Endodermal cell (in vitro differentiated cells): ENCODE results near the gene TPK1. TPM values are rescaled to one million over a fixed set of nuclear protein-coding genes. Genes with fewer than 3 reads are reported as not detected.
A peak's percentile ranks its signal among the peaks of the same experiment; 100 is the strongest.
"Not testable (repeated sequence)": the region's sequence is repeated elsewhere in the genome, so short reads cannot be mapped to it uniquely, and the experiment has no call there.

Source experiments
- DNase-seq: peaks from one replicate; pipeline ENCODE4 v3.0.0-alpha.2; 2017
- H3K27ac ChIP-seq: 2 replicates; pipeline ENCODE4 v1.5.1; 2013; ENCODE audit warnings: mild to moderate bottlenecking, low read depth, low read length, moderate library complexity
- H3K27me3 ChIP-seq: 2 replicates; pipeline ENCODE4 v1.6.1; 2013; ENCODE audit warnings: mild to moderate bottlenecking, low read length, moderate library complexity; ENCODE audit not compliant: insufficient read depth, control insufficient read depth, poor library complexity, severe bottlenecking
- H3K36me3 ChIP-seq: 2 replicates; pipeline ENCODE4 v1.7.0; 2013; ENCODE audit warnings: mild to moderate bottlenecking, low read length, moderate library complexity; ENCODE audit not compliant: control insufficient read depth, insufficient read depth
- H3K4me1 ChIP-seq: one replicate; pipeline ENCODE4 v1.7.0; 2013; ENCODE audit warnings: low read length; ENCODE audit not compliant: control insufficient read depth, insufficient read depth
- H3K4me3 ChIP-seq: 2 replicates; pipeline ENCODE4 v1.5.1; 2013; ENCODE audit warnings: mild to moderate bottlenecking, low read length, moderate library complexity
- H3K9ac ChIP-seq: 2 replicates; pipeline ENCODE4 v1.6.1; 2013; ENCODE audit warnings: mild to moderate bottlenecking, low read length, moderate library complexity; ENCODE audit not compliant: poor library complexity, severe bottlenecking; ENCODE audit errors: extremely low read depth
- H3K9me3 ChIP-seq: 2 replicates; pipeline ENCODE4 v1.6.1; 2013; ENCODE audit warnings: mild to moderate bottlenecking, low read length, moderate library complexity; ENCODE audit not compliant: control insufficient read depth
- H3K27ac Mint-ChIP-seq: 2 replicates; pipeline ENCODE4 v1.8.0; 2020; ENCODE audit warnings: mixed read lengths
- H3K27me3 Mint-ChIP-seq: 2 replicates; pipeline ENCODE4 v1.8.0; 2021; ENCODE audit warnings: mild to moderate bottlenecking, mixed read lengths; ENCODE audit not compliant: insufficient read depth
- H3K36me3 Mint-ChIP-seq: 2 replicates; pipeline ENCODE4 v1.8.0; 2020; ENCODE audit warnings: low read depth, mixed read lengths
- H3K4me1 Mint-ChIP-seq: 2 replicates; pipeline ENCODE4 v1.8.0; 2020; ENCODE audit warnings: mixed read lengths
- H3K4me3 Mint-ChIP-seq: 2 replicates; pipeline ENCODE4 v1.8.0; 2020; ENCODE audit warnings: mild to moderate bottlenecking, moderate library complexity, mixed read lengths
- H3K9me3 Mint-ChIP-seq: 2 replicates; pipeline ENCODE4 v1.8.0; 2020; ENCODE audit warnings: mild to moderate bottlenecking, mixed read lengths
- WGBS, 2 experiments: methylation state at CpG; one replicate each; pipeline versions ENCODE4 v1.1.5 to v1.1.7; 2013; ENCODE audit warnings: missing lambda C conversion rate in 2 of 2, mixed read lengths in 1 of 2; ENCODE audit not compliant: insufficient coverage in 1 of 2, insufficient read length in 1 of 2; 5-methylcytosine and 5-hydroxymethylcytosine counted together
- total RNA-seq, 2 donors: library from RNA; stranded (reverse); fragmentation: NEBNext Ultra II Directional in 1 of 2; extraction: Animal tissue kit (Norgen Biotek cat#: 25700) in 1 of 2; gene quantifications; 2 replicates in 1 of 2; 3 replicates in 1 of 2; pipeline ENCODE4 v1.2.1, GENCODE V29; 2021
- TF ChIP-seq, protein P1 (sequence below): fragments of 200-600 bp; sonication (generic); conservative IDR thresholded peaks from 2 replicates; pipeline ENCODE4 v1.5.0; 2021; ENCODE audit warnings: antibody characterized with exemption, mild to moderate bottlenecking

TPK1 gene
- total RNA-seq, 2 donors from 2014 or later = 9.7 TPM

DNA sequence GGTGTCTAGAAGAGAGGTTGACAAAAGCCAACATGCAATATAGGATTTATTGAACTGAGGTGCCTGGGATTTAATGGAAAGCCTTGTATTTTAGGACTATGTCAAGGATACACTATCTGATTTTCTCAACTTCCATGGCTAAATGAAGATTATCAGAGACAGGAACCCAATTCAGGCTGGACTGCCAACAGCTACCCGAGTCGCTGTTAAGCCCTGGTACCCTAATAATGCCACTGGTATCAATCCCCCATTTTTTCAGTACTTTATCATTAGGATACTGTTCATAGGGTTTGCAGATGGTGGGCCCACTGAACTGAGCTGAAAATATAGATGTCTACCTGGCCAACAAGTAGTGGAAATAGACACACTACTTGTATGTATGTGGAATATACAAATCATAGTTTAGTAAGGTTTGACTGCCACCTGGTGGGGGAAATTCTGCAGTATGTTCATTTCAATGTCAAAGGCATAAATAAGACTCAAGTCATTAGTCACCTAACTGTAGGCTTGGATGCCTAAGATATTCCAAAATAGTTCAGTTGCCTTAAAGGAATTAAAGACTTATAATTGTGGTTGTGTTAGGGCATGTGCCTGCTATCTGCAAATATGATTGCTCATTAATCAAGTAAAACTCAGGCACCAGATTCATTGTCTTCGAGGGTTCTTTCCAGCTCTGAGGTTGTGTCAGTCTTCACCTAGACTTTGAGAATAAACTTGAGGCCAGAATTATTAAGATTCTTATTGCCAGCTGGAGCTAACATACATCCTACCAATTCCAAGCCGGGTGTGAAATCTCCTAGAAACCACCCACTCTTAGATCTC lies 398.3 kb downstream of the TPK1 start:
- Mint-ChIP-seq H3K27me3 (no peaks in the 10 kb centered on the region), H3K36me3 (no peaks in the 10 kb centered on the region), H3K4me1 (peaks cover 11% of the 10 kb centered on the region), H3K27ac (no peak overlapping the region), H3K9me3 (no peaks in the 10 kb centered on the region), H3K4me3 (no peak overlapping the region)
- Histone ChIP-seq H3K27me3 (no peaks in the 10 kb centered on the region), H3K36me3 (no peaks in the 10 kb centered on the region), H3K4me3 (no peak overlapping the region), H3K4me1 (no peaks in the 10 kb centered on the region), H3K27ac (no peak overlapping the region), H3K9ac (no peak overlapping the region), H3K9me3 (no peaks in the 10 kb centered on the region)
- peak; percentile 87 for DNase-seq
- 94% methylated on average over 3 to 4 of the region's 4 CpGs for whole genome bisulfite sequencing, 2 experiments
- TF ChIP-seq, protein P1, sequence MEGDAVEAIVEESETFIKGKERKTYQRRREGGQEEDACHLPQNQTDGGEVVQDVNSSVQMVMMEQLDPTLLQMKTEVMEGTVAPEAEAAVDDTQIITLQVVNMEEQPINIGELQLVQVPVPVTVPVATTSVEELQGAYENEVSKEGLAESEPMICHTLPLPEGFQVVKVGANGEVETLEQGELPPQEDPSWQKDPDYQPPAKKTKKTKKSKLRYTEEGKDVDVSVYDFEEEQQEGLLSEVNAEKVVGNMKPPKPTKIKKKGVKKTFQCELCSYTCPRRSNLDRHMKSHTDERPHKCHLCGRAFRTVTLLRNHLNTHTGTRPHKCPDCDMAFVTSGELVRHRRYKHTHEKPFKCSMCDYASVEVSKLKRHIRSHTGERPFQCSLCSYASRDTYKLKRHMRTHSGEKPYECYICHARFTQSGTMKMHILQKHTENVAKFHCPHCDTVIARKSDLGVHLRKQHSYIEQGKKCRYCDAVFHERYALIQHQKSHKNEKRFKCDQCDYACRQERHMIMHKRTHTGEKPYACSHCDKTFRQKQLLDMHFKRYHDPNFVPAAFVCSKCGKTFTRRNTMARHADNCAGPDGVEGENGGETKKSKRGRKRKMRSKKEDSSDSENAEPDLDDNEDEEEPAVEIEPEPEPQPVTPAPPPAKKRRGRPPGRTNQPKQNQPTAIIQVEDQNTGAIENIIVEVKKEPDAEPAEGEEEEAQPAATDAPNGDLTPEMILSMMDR = peak; percentile 85

DNA sequence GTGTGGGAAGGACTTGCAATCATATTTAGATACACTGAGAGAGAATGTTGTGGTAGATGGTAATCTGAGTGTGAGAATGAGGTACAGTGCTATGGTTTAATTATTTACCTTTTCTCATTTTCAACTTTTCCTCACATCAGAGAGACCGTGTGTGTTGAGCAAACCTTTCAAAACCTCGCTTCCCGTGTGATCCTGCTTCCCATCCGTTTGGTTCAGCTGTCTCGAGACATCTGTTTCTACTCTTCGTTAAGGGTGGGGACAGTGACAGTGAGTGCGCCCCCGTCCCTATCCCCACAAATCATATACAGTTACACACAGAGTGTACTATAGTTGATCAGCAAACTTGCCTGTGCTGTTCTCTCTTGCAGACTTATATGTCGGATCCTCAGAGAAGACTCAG lies 399.4 kb downstream of the TPK1 start:
- no peak overlapping the region for H3K27ac Mint-ChIP-seq
- H3K36me3 Mint-ChIP-seq = no peaks in the 10 kb centered on the region
- Histone ChIP-seq H3K4me3 (no peak overlapping the region), H3K9ac (no peak overlapping the region), H3K4me1 (no peaks in the 10 kb centered on the region), H3K9me3 (no peaks in the 10 kb centered on the region), H3K27ac (no peak overlapping the region), H3K36me3 (no peaks in the 10 kb centered on the region), H3K27me3 (no peaks in the 10 kb centered on the region)
- peaks cover 11% of the 10 kb centered on the region for H3K4me1 Mint-ChIP-seq
- TF ChIP-seq, protein P1 = no peak
- WGBS, 2 experiments = 90 to 93% methylated on average over 9 of the region's 9 CpGs
- H3K4me3 Mint-ChIP-seq = no peak overlapping the region
- no peak for DNase-seq
- H3K27me3 Mint-ChIP-seq = no peaks in the 10 kb centered on the region
- H3K9me3 Mint-ChIP-seq = no peaks in the 10 kb centered on the region

DNA sequence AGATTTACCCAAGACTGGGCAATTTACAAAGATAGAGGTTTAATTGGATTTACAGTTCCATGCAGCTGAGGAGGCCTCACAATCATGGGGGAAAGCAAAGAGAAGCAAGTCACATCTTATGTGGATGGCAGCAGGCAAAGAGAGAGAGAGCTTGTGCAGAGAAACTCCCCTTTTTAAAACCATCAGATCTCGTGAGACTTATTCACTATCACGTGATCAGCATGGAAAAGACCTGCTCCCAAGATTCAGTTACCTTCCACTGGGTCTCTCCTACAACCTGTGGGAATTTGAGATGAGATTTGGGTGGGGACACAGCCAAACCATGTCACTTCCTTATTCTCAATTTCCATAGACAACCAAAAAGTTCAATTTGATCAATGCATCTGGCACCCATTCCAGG lies 407.4 kb downstream of the TPK1 start:
- no peaks in the 10 kb centered on the region for H3K27me3 ChIP-seq
- H3K36me3 ChIP-seq = no peaks in the 10 kb centered on the region
- no peak overlapping the region for H3K27ac Mint-ChIP-seq
- TF ChIP-seq, protein P1 = no peak
- no peak for DNase-seq
- no peak overlapping the region for H3K9ac ChIP-seq
- no peak overlapping the region for H3K4me3 ChIP-seq
- H3K36me3 Mint-ChIP-seq = no peaks in the 10 kb centered on the region
- H3K4me1 ChIP-seq = no peaks in the 10 kb centered on the region
- peaks cover 55% of the 10 kb centered on the region for H3K9me3 Mint-ChIP-seq
- H3K4me3 Mint-ChIP-seq = no peak overlapping the region
- no peak overlapping the region for H3K27ac ChIP-seq
- peaks cover 35% of the 10 kb centered on the region for H3K9me3 ChIP-seq
- H3K4me1 Mint-ChIP-seq = no peaks in the 10 kb centered on the region
- H3K27me3 Mint-ChIP-seq = no peaks in the 10 kb centered on the region
- WGBS, 2 experiments = 100% methylated on average over 2 of the region's 2 CpGs; no CpG with 5 or more reads in 1 of the 2 experiments

DNA sequence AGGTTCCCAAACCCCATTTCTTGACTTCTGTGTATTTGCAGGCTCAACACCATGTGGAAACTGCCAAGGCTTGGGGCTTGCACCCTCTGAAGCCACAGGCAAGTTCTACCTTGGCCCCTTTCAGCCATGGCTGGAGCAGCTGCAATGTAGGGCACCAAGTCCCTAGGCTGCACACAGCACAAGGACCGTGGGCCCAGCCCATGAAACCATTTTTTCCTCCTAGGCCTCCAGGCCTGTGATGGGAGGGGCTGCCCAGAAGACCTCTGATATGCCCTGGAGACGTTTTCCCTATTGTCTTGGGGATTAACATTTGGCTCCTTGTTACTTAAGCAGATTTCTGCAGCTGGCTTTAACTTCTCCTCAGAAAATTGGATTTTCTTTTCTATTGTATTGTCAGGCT lies 408.3 kb downstream of the TPK1 start:
- not testable (repeated sequence) for H3K9ac ChIP-seq, H3K36me3 Mint-ChIP-seq, H3K27me3 ChIP-seq, H3K27ac Mint-ChIP-seq, H3K4me3 ChIP-seq, H3K4me3 Mint-ChIP-seq, H3K27ac ChIP-seq, DNase-seq, H3K4me1 Mint-ChIP-seq, H3K4me1 ChIP-seq, H3K27me3 Mint-ChIP-seq, H3K36me3 ChIP-seq
- H3K9me3 ChIP-seq = peaks cover 35% of the 10 kb centered on the region
- 59% methylated on average over 2 of the region's 2 CpGs; no CpG with 5 or more reads in 1 of the 2 experiments for WGBS, 2 experiments
- peaks cover 60% of the 10 kb centered on the region for H3K9me3 Mint-ChIP-seq

DNA sequence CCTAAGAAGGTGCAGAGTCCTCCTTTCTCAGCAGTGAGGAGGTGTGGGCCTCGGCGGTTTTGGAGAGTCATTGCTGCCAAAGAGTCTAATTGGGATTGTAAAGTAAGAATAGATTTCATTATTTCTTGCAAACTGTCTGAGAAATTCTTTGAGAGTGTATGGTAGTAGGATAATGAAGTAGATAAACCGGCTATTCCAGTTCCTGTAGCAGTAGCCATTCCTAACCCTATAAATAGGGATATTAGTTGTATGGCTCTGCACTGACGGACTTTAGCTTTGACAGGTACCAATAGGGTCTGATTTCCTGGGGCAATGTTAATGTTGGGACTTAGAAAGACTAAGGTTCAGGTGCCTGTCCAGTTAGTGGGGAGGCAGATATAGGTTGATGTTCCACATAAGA lies 416.9 kb downstream of the TPK1 start:
- H3K27ac Mint-ChIP-seq, H3K27ac ChIP-seq, H3K27me3 Mint-ChIP-seq, H3K4me1 Mint-ChIP-seq, DNase-seq, H3K4me3 ChIP-seq, H3K36me3 Mint-ChIP-seq, H3K9ac ChIP-seq, H3K27me3 ChIP-seq, H3K4me1 ChIP-seq, H3K4me3 Mint-ChIP-seq, H3K36me3 ChIP-seq, H3K9me3 ChIP-seq: not testable (repeated sequence)
- WGBS, 2 experiments = 93 to 100% methylated on average over 1 to 4 of the region's 4 CpGs
- H3K9me3 Mint-ChIP-seq = peaks cover 28% of the 10 kb centered on the region
